A673 (cell line): Measurements from ENCODE around the gene B9D2.

Source experiments
- EZH2 ChIP-seq: fragments of 200-600 bp; sonication (generic); IDR thresholded peaks from 2 replicates; pipeline ENCODE4 v1.6.1; 2017; ENCODE audit warnings: borderline replicate concordance, low read depth, mild to moderate bottlenecking, mixed read lengths, antibody characterized with exemption, low read length; ENCODE audit not compliant: poor library complexity, severe bottlenecking
- TF ChIP-seq, protein P1 (sequence below): fragments of 300-800, 200-600 bp; sonication (generic); conservative IDR thresholded peaks from 2 replicates; pipeline ENCODE4 v1.5.1; 2017; ENCODE audit warnings: low read depth, mild to moderate bottlenecking, antibody characterized with exemption, low read length, moderate library complexity, mixed read lengths

DNA sequence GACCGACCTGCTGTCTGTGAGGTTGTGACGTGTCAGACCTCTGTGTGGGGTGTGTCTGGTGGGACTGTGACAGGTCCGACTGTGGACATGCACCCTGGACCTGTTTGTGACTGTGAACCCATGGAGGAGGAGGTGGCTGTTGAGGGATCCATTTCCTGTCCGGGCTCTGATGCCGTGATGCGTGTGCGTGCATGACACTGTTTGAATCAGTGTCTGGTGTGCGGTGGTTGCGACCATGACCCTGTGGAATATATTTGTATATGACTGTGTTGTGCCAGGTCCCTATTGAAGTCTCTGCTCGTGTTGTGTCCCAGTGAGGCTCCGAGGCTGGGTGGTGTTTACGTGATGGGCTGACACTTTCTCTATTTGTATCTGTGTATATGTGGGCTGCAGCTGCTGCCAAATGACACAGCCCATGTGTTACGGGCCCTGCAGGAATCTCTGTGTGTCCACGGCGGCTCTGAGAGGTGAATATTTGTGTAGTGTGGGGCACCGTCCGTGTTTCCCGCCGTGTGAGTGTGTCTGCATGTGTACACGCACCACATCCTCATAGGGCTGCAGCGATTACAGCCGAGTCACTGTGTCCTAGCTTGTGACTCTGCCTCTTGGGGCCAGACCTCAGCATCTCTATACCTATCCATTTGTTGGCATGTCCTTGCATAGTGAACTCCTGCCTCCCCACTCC, 35.6 kb downstream of the B9D2 start:
- TF ChIP-seq EZH2, result no peak
- TF ChIP-seq, protein P1, sequence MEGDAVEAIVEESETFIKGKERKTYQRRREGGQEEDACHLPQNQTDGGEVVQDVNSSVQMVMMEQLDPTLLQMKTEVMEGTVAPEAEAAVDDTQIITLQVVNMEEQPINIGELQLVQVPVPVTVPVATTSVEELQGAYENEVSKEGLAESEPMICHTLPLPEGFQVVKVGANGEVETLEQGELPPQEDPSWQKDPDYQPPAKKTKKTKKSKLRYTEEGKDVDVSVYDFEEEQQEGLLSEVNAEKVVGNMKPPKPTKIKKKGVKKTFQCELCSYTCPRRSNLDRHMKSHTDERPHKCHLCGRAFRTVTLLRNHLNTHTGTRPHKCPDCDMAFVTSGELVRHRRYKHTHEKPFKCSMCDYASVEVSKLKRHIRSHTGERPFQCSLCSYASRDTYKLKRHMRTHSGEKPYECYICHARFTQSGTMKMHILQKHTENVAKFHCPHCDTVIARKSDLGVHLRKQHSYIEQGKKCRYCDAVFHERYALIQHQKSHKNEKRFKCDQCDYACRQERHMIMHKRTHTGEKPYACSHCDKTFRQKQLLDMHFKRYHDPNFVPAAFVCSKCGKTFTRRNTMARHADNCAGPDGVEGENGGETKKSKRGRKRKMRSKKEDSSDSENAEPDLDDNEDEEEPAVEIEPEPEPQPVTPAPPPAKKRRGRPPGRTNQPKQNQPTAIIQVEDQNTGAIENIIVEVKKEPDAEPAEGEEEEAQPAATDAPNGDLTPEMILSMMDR, result no peak
